GDM1 (cell line): ENCODE data around the gene CD99L2.

Source experiments
- DNase-seq: peaks from one replicate; lab custom pipeline; 2025; lab: John Stamatoyannopoulos, UW

CD99L2 gene

DNA sequence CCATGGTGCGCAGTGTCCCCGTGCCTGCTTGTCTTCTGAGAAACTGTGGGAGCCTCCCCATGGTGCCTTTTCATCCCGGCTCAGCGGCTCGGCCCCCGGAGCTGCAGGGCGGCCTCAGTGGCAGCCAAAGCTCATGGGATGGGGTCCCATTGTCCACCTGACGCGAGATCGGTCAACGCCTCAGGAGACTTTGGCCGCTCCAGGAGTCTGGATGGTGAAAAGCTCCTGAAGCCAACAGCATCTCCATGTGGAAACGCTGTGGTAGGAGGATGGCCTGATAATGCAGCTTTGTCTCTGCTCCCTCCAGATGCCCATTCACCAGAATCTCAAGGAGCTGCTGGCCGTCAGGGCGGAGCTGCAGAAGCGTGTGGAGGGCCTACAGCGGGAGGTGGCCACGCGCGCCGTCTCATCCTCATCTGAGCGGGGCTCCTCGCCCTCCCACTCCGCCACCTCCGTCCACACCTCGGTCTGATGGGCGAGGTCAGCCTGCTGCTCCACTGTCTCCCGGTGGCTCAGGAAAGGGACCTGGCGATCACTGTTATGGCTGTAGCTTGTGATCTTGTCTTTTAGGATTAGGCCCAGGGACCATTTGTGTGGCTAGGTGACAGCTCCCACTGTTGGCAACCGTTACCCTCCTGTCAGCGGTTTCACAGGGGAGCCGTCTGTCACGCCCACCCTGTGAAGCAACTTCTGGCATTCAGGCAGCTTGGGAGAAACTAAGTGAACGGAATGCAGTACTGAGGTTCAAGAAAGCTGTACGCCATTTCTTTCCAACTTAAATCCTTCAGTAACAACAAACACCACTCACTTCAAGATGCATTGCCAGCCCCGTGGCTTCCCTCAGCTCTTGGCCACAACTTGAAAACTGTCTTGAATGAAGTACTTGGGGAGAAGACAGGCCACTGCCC, 136.0 kb downstream of the CD99L2 start:
- no peak for DNase-seq

DNA sequence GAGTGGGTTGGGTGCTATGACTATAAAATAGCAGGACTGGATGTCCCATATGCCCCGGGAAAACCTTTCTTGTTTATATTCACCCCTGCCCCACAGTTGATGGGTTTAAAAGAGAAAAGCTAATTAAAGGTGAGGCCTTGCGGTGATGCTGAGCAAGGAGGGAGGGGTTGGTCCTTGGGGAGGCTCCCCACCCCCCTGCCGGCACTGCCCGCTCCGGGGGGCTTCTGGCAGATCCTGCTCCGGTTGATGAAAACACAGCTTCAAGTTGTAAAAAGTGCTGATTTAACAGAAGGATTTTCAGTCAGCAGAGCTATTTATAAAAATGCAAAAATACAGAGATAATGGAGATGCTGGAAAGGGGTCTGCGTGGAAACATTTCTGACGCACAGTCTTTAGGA, 136.7 kb downstream of the CD99L2 start:
- no peak for DNase-seq

GRCh38 chrX:150761176-150761818, 137.2 kb downstream of the CD99L2 start:
- no peak for DNase-seq

GRCh38 chrX:150759568-150760416, 138.7 kb downstream of the CD99L2 start:
- DNase-seq = no peak

DNA sequence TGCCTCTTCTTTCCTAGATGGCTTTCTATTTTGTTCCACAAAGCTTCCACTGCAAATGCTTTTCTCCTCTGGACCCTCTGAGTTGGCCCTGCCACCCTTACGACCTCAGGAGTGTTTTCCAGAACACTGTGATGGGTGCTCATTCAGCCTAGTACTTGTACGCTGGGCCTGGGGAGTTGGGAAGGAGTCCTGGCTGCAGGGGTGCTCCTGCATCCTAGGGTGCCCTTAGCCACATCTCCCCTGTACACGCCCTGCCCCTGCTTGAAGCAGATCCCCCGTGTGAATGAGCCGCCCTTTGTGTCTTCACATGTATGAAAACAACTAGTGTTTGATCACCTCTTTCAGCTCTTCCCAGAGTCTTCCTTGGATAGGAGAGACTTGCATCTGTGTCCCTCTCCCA, 141.1 kb downstream of the CD99L2 start:
- no peak for DNase-seq

DNA sequence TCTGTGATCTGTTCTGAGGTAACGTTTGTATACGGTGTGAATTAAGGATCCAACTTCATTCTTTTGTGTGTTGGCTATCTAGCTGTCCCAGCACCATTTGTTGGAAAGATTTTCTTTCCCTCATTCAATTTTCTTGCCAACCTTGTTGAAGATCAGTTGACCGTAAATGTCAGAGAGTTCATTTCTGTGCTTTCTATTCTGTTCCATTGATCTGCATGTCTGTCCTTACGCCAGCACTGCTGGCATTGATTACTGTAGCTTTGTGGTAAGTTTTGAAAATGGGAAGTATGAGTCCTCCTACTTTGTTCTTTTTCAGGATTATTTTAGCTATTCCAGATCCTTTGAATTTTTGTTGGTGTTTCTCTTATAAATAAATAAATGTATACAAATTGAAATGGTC, 144.5 kb downstream of the CD99L2 start:
- DNase-seq = no peak

DNA sequence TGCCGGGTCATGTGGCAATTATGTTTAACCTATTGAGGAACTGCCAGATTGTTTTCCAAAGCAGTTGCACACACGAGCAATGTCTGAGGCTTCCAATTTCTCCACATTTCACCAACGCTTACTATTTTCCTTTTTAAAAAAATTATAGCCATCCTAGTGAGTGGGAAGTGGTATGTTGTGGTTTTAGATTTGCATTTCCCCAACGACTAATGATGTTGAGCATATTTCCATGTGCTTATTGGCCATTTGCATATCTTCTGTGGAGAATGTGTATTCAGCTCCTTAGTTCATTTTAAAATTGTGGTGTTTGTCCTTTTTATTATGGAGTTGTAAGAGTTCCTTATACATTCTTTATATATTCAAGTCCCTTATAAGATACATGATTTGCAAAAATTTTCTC, 145.1 kb downstream of the CD99L2 start:
- DNase-seq = no peak

GRCh38 chrX:150752124-150752523, 146.3 kb downstream of the CD99L2 start:
- DNase-seq = no peak

- no peak for DNase-seq
Measured at GRCh38 chrX:150736475-150736874, 162.0 kb downstream of the CD99L2 start.

DNA sequence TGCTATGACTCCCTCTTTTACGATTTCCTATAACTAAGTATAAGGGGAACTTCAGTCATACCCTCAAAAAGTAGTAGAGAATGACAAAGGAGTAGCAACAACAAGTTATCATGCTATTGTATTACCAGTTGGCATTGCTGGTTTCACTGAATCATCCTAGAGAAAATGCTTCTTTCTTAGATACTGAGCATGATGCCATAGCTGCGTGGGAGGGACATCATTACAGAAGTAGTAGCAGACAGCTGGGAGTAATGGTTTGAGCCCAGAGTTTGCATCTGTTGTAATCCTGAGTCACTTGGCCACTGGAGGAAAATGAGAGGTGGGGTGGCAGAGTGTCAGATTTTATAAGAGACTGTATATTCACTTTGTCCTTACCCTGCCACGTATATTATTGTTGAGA, 166.7 kb downstream of the CD99L2 start:
- no peak for DNase-seq

GRCh38 chrX:150730719-150731118, 167.7 kb downstream of the CD99L2 start:
- DNase-seq = no peak

DNA sequence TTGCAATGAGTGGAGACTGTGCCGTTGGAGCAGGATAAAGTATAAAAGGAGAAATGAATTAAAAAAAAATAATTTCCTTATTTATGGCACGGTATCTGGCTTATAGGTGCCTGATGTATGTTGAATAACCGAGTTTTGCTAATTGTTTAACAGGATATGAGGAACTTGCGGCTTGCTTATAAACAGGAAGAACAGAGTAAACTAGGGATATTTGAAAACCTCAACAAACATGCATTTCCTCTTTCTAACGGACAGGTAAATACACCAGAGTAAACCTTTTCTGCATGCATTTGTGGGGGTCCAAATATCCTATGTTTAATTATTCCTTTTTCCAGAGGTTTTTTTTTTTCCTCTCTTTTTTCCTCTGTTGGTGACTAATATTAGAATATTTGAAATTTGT, 168.5 kb downstream of the CD99L2 start:
- DNase-seq = no peak

GRCh38 chrX:150719621-150720020, 178.8 kb downstream of the CD99L2 start:
- DNase-seq = no peak
